Measurements from ENCODE around the gene SKA2.

SKA2 gene

GRCh38 chr17:59126809-59127417, 28.1 kb downstream of the SKA2 start:
- Histone ChIP-seq H3K4me3 (ENCODE audit: low read length) (no peak overlapping the region), H3K27me3 (ENCODE audit: control insufficient read depth, insufficient read depth, low read length) (no peaks in the 10 kb centered on the region), H3K9me3 (ENCODE audit: control insufficient read depth, insufficient read depth, low read length) (no peaks in the 10 kb centered on the region), H3K4me1 (ENCODE audit: control insufficient read depth, insufficient read depth, low read length) (no peaks in the 10 kb centered on the region), H3K27ac (ENCODE audit: low read length) (no peak overlapping the region), H3K36me3 (ENCODE audit: control insufficient read depth, insufficient read depth, low read length) (no peaks in the 10 kb centered on the region)
- DNase-seq (ENCODE audit: low read depth, low spot score), result no peak
- 100% methylated on average over 1 of the region's 3 CpGs for WGBS (ENCODE audit: insufficient coverage, insufficient read length)

DNA sequence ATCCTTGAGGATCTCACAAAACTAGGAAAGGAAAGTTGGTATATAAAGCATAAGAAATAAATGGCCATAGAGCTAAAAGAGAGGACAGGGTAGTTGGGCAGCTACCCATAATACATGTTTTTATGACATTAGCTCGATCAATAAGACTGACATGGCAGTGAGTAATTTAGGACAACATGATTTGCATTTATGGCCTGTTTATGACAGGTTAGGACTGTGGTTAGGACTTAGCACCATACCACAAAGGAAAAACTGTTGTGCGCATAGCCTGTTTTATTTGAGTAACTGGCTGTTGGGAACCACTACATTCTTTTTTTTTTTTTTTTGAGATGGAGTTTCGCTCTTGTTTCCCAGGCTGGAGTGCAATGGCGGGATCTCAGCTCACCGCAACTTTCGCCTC, 30.3 kb downstream of the SKA2 start:
- H3K27ac ChIP-seq (ENCODE audit: low read length), result no peak overlapping the region
- H3K4me3 ChIP-seq (ENCODE audit: low read length), result no peak overlapping the region
- H3K36me3 ChIP-seq (ENCODE audit: control insufficient read depth, insufficient read depth, low read length), result no peaks in the 10 kb centered on the region
- no CpG with 5 or more reads among the region's 6 CpGs for WGBS (ENCODE audit: insufficient coverage, insufficient read length)
- no peak for DNase-seq (ENCODE audit: low read depth, low spot score)
- H3K27me3 ChIP-seq (ENCODE audit: control insufficient read depth, insufficient read depth, low read length), result no peaks in the 10 kb centered on the region
- no peaks in the 10 kb centered on the region for H3K4me1 ChIP-seq (ENCODE audit: control insufficient read depth, insufficient read depth, low read length)
- H3K9me3 ChIP-seq (ENCODE audit: control insufficient read depth, insufficient read depth, low read length), result no peaks in the 10 kb centered on the region

GRCh38 chr17:59121901-59122480, 33.0 kb downstream of the SKA2 start:
- no peak for DNase-seq (ENCODE audit: low read depth, low spot score)
- no peaks in the 10 kb centered on the region for H3K27me3 ChIP-seq (ENCODE audit: control insufficient read depth, insufficient read depth, low read length)
- no peaks in the 10 kb centered on the region for H3K9me3 ChIP-seq (ENCODE audit: control insufficient read depth, insufficient read depth, low read length)
- no peaks in the 10 kb centered on the region for H3K4me1 ChIP-seq (ENCODE audit: control insufficient read depth, insufficient read depth, low read length)
- WGBS (ENCODE audit: insufficient coverage, insufficient read length), result no CpG with 5 or more reads among the region's 9 CpGs
- H3K4me3 ChIP-seq (ENCODE audit: low read length), result no peak overlapping the region
- H3K27ac ChIP-seq (ENCODE audit: low read length), result no peak overlapping the region
- no peaks in the 10 kb centered on the region for H3K36me3 ChIP-seq (ENCODE audit: control insufficient read depth, insufficient read depth, low read length)

DNA sequence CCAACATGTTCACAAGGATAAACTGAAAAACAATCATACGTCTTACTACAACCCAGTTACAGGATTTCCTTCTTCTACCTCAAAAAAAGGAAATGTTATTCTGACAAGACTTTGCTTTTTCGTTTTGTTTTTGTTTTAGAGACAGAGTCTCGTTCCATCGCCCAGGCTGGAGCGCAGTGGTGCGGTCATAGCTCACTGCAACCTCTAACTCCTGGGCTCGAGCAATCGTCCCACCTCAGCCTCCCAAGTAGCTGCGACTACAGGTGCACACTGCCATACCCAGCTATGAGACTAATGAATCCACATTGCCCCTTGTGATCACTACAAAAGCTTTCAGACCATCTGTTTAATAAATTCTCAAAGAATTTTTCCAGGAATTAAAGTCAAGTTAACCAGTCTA, 39.5 kb downstream of the SKA2 start:
- no CpG with 5 or more reads among the region's 9 CpGs for WGBS (ENCODE audit: insufficient coverage, insufficient read length)
- Histone ChIP-seq H3K9me3 (ENCODE audit: control insufficient read depth, insufficient read depth, low read length) (no peaks in the 10 kb centered on the region), H3K4me1 (ENCODE audit: control insufficient read depth, insufficient read depth, low read length) (no peaks in the 10 kb centered on the region), H3K27me3 (ENCODE audit: control insufficient read depth, insufficient read depth, low read length) (no peaks in the 10 kb centered on the region), H3K27ac (ENCODE audit: low read length) (no peak overlapping the region), H3K4me3 (ENCODE audit: low read length) (no peak overlapping the region), H3K36me3 (ENCODE audit: control insufficient read depth, insufficient read depth, low read length) (no peaks in the 10 kb centered on the region; the same call in 1 of the 2 replicates)
- DNase-seq (ENCODE audit: low read depth, low spot score), result no peak

DNA sequence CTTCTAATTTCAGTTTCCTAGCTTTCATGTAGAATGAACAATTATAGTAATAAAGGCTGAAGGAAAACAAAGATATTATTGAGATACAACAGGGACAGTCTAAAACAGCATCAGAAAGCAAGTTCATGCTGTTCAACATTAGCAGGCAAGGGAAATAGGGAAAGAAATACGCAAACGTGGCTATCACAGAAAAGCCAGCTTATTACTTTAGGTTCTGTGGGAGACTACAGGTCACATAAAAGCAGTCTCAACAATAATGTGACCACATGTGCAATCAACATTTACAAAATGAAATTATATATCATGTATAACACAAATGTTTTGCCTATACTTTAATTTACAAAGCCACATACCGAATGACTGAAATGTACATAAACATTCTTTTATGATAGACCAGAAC, 43.4 kb downstream of the SKA2 start:
- Histone ChIP-seq H3K9me3 (ENCODE audit: control insufficient read depth, insufficient read depth, low read length) (no peaks in the 10 kb centered on the region), H3K27ac (ENCODE audit: low read length) (no peak overlapping the region), H3K27me3 (ENCODE audit: control insufficient read depth, insufficient read depth, low read length) (no peaks in the 10 kb centered on the region), H3K4me1 (ENCODE audit: control insufficient read depth, insufficient read depth, low read length) (no peaks in the 10 kb centered on the region), H3K36me3 (ENCODE audit: control insufficient read depth, insufficient read depth, low read length) (no peaks in the 10 kb centered on the region; the same call in 1 of the 2 replicates), H3K4me3 (ENCODE audit: low read length) (no peak overlapping the region)
- WGBS (ENCODE audit: insufficient coverage, insufficient read length), result no CpG with 5 or more reads among the region's 3 CpGs
- DNase-seq (ENCODE audit: low read depth, low spot score), result no peak

DNA sequence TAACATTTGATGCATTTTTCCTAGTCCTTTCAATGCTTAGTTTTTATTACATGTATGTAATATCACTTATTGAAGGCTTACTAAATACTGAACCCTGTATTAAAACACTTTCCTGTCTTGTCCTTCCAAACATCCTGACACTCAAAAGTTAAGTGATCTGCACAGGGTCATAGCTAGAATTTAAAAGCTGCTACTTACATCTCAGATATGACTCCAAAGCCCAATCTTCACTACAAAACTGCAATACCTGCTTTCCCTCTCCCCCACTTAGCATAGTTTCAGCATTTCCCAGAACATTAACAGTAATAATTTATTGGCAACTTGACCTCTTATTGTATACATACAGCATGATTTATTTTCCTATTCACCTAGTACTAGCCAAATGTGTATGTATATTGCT, 44.0 kb downstream of the SKA2 start:
- Histone ChIP-seq H3K27ac (ENCODE audit: low read length) (no peak overlapping the region), H3K27me3 (ENCODE audit: control insufficient read depth, insufficient read depth, low read length) (no peaks in the 10 kb centered on the region), H3K9me3 (ENCODE audit: control insufficient read depth, insufficient read depth, low read length) (no peaks in the 10 kb centered on the region), H3K36me3 (ENCODE audit: control insufficient read depth, insufficient read depth, low read length) (no peaks in the 10 kb centered on the region; the same call in 1 of the 2 replicates), H3K4me1 (ENCODE audit: control insufficient read depth, insufficient read depth, low read length) (no peaks in the 10 kb centered on the region), H3K4me3 (ENCODE audit: low read length) (no peak overlapping the region)
- DNase-seq (ENCODE audit: low read depth, low spot score), result no peak

DNA sequence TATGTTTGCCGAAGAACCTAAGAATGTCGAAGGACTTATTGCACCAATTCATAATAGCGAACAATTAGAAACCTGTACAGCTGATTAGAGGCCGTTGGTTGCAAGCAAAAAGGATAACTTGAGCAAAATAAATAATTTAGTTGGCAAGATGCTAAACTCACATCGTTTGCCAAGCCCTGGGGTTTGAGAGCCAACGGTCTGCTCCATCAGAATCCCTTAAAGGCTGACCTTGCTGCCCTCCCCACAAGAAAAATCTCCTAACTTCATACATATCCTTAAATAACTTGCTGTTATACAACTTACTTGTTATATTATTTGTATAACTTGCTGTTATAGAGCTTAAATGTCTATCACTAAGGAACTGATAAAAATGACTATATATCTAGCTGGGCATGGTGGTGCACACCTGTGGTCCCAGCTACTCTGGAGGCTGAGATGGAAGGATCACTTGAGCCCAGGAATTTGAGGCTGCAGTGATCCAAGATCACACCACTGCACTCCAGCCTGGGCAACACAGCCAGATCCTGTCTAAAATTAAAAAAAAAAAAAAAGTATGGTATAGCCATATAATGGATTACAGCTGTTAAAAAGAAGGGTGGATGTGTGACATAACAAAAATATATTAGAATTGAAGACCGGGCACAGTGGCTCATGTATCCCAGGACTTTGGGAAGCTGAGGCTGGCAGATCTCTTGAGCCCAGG, 46.4 kb downstream of the SKA2 start:
- Histone ChIP-seq H3K36me3 (ENCODE audit: control insufficient read depth, insufficient read depth, low read length) (no peaks in the 10 kb centered on the region; the same call in 1 of the 2 replicates), H3K4me1 (ENCODE audit: control insufficient read depth, insufficient read depth, low read length) (no peaks in the 10 kb centered on the region), H3K27me3 (ENCODE audit: control insufficient read depth, insufficient read depth, low read length) (no peaks in the 10 kb centered on the region), H3K9me3 (ENCODE audit: control insufficient read depth, insufficient read depth, low read length) (no peaks in the 10 kb centered on the region), H3K4me3 (ENCODE audit: low read length) (no peak overlapping the region), H3K27ac (ENCODE audit: low read length) (no peak overlapping the region)
- no peak for DNase-seq (ENCODE audit: low read depth, low spot score)
- no CpG with 5 or more reads among the region's 7 CpGs for WGBS (ENCODE audit: insufficient coverage, insufficient read length)

DNA sequence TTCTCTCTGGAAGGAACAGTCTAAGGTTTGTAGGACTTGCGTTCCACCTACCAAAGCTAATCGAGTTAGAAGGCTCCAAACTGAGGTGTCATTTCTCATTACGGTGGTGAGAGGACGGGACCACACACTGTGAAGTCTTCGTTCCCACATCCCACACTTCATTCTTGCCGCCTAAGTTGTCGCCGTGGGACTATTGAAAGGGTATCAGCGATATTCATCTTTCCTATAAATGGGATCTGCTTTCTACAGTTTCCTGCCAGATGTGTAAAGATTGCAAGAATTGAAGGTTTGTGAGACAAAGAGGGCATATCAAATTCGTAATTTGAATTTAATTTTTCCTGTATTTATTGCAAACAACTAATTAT, 47.7 kb downstream of the SKA2 start:
- H3K27ac ChIP-seq (ENCODE audit: low read length), result no peak overlapping the region
- H3K9me3 ChIP-seq (ENCODE audit: control insufficient read depth, insufficient read depth, low read length), result no peaks in the 10 kb centered on the region
- no peak for DNase-seq (ENCODE audit: low read depth, low spot score)
- H3K27me3 ChIP-seq (ENCODE audit: control insufficient read depth, insufficient read depth, low read length), result no peaks in the 10 kb centered on the region
- no CpG with 5 or more reads among the region's 10 CpGs for WGBS (ENCODE audit: insufficient coverage, insufficient read length)
- no peaks in the 10 kb centered on the region; the same call in 1 of the 2 replicates for H3K36me3 ChIP-seq (ENCODE audit: control insufficient read depth, insufficient read depth, low read length)
- H3K4me1 ChIP-seq (ENCODE audit: control insufficient read depth, insufficient read depth, low read length), result no peaks in the 10 kb centered on the region
- peak overlapping the region; percentile 76; the same call in 1 of the 2 replicates for H3K4me3 ChIP-seq (ENCODE audit: low read length)

- Histone ChIP-seq H3K36me3 (ENCODE audit: control insufficient read depth, insufficient read depth, low read length) (no peaks in the 10 kb centered on the region; the same call in 1 of the 2 replicates), H3K27ac (ENCODE audit: low read length) (no peak within 1 kb of the TSS), H3K9me3 (ENCODE audit: control insufficient read depth, insufficient read depth, low read length) (no peaks in the 10 kb centered on the region), H3K27me3 (ENCODE audit: control insufficient read depth, insufficient read depth, low read length) (no peaks in the 10 kb centered on the region), H3K4me1 (ENCODE audit: control insufficient read depth, insufficient read depth, low read length) (no peaks in the 10 kb centered on the region), H3K4me3 (ENCODE audit: low read length) (peak within 1 kb of the TSS; percentile 76)
- peak; percentile 95 for DNase-seq (ENCODE audit: low read depth, low spot score)
- WGBS (ENCODE audit: insufficient coverage, insufficient read length), result no CpG with 5 or more reads among the region's 89 CpGs
These were observed 48.3 kb downstream of the SKA2 start, which contains the start of gene TRIM37 for GRCh38 chr17:59106463-59107305. Gene TRIM37, minus strand, starts transcription at chr17:59106880. Its CDS starts 419 bp downstream, at chr17:59106461.

GRCh38 chr17:59105852-59106462, 49.0 kb downstream of the SKA2 start:
- no peaks in the 10 kb centered on the region for H3K27me3 ChIP-seq (ENCODE audit: control insufficient read depth, insufficient read depth, low read length)
- no peaks in the 10 kb centered on the region for H3K4me1 ChIP-seq (ENCODE audit: control insufficient read depth, insufficient read depth, low read length)
- no CpG with 5 or more reads among the region's 18 CpGs for WGBS (ENCODE audit: insufficient coverage, insufficient read length)
- no peak overlapping the region for H3K27ac ChIP-seq (ENCODE audit: low read length)
- DNase-seq (ENCODE audit: low read depth, low spot score), result no peak
- H3K36me3 ChIP-seq (ENCODE audit: control insufficient read depth, insufficient read depth, low read length), result no peaks in the 10 kb centered on the region; the same call in 1 of the 2 replicates
- H3K4me3 ChIP-seq (ENCODE audit: low read length), result peak overlapping the region; percentile 76
- H3K9me3 ChIP-seq (ENCODE audit: control insufficient read depth, insufficient read depth, low read length), result no peaks in the 10 kb centered on the region
